ENCODE data around the gene ASB4.
"Not testable (repeated sequence)": the region's sequence is repeated elsewhere in the genome, so short reads cannot be mapped to it uniquely, and the experiment has no call there.

ASB4 gene

GRCh38 chr7:95527776-95528250 lies 42.1 kb downstream of the ASB4 start:
- DNase-seq, result no peak

GRCh38 chr7:95529701-95530100 lies 44.0 kb downstream of the ASB4 start:
- DNase-seq, result no peak

- no peak for DNase-seq
Measured at GRCh38 chr7:95530881-95531280, 45.1 kb downstream of the ASB4 start.

- DNase-seq, result no peak
Measured at GRCh38 chr7:95531605-95532219, 46.0 kb downstream of the ASB4 start.

- DNase-seq, result no peak
Measured at GRCh38 chr7:95534796-95535195, 49.1 kb downstream of the ASB4 start.

GRCh38 chr7:95535662-95536061 lies 49.9 kb downstream of the ASB4 start:
- DNase-seq, result no peak

- no peak for DNase-seq
Measured at GRCh38 chr7:95536656-95537311, 51.0 kb downstream of the ASB4 start.

DNA sequence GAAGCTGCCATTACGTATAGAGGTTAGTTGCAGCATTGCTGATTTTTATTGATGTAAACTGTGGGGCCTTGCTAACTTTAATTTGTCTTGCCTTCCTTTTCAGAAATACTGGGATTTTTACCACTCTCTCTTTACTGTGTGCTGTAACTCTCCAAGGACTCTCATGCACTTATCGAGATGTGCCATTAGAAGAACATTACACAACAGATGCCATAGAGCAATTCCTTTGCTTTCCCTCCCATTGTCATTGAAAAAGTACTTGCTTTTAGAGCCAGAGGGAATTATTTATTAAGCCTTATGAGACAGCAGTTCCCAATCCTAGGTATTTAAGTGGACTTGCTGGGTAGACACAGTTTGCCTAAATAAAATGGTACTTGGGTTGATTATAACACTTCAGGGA lies 51.7 kb downstream of the ASB4 start:
- no peak for DNase-seq

- DNase-seq, result no peak
Measured at GRCh38 chr7:95539426-95539825, 53.7 kb downstream of the ASB4 start.

DNA sequence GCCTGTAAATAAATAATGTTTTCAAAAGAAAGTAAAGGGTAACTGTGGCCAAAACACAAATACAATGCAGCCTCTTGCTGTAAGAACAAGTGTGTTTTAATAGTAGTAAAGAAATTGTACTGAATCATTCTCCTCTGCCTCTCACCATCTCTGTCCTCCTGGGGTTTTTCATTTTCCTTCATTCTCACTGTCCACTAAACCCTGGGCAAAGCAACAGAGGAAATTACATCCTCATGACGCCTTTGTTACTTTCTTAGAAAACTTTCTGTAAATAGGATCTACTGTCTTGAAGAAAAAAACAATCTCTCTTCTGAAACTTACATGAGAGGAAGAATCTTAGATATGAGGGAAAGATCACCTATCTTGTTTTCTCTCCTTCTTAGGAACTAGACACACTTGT lies 54.6 kb downstream of the ASB4 start:
- no peak for DNase-seq

GRCh38 chr7:95543312-95543711 lies 57.6 kb downstream of the ASB4 start:
- no peak for DNase-seq

- DNase-seq, result no peak
Measured at GRCh38 chr7:95544171-95544570, 58.4 kb downstream of the ASB4 start.

DNA sequence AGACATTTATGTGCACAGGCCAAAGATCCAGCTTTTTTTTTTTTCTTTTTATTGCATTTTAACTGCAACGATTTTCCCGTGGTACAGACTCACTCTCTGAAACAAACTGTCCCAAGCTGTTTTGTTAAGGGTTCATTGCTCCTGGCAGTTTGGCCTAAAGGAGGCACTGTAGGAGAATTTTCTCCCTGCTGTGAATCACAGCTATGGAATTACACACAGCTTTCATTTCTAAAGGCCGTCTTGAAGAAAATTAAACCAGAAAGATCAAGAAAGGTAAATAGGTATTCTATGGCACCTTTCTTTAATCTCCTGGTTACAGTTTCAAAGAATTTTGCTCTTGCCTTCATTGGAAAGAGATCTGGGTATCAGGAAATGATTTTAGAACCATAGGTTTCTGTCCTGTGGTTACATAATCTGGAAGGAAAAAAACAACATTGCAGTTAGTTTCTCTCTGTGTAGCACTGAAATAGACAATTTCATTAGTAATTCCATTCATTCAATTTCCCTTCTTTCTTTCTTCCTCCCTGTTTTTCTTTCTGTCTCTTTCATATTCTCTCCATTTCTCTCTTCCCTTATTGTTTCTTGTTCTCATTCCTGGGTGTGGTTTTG lies 59.4 kb downstream of the ASB4 start:
- DNase-seq, result no peak

GRCh38 chr7:95545673-95546072 lies 59.9 kb downstream of the ASB4 start:
- no peak for DNase-seq

GRCh38 chr7:95546647-95547046 lies 60.9 kb downstream of the ASB4 start:
- no peak for DNase-seq

- no peak for DNase-seq
Measured at GRCh38 chr7:95547361-95548348, 61.9 kb downstream of the ASB4 start.

GRCh38 chr7:95549818-95550529 lies 64.2 kb downstream of the ASB4 start:
- DNase-seq, result no peak

GRCh38 chr7:95550546-95550945 lies 64.8 kb downstream of the ASB4 start:
- no peak for DNase-seq

- not testable (repeated sequence) for DNase-seq
Measured at GRCh38 chr7:95552010-95552926, 66.5 kb downstream of the ASB4 start.

DNA sequence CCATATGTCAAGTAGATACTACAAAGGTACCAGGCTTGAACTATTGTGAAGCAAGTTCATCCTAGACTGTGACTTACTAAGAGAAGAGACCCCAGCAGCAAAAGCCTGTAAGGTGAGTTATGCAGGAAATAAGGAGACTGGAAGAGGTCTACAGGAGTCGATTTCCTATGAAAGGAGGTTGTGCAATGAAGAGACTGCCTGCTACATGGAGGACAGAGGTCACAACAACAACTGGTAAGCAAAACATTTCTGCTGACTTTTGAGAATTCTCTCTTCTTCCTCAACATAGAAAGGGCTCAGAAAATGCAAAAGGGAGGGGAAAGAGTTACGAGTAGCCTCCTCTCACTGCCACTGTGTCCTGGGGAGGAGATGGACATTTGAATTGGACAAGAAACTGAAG lies 68.2 kb downstream of the ASB4 start:
- DNase-seq, result no peak

- DNase-seq, result no peak
Measured at GRCh38 chr7:95556777-95557176, 71.0 kb downstream of the ASB4 start.
